Naive thymus-derived CD8-positive, alpha-beta T cell (primary cell): ENCODE measurements around the gene TMED9. TPM values are rescaled to one million over a fixed set of nuclear protein-coding genes. Genes with fewer than 3 reads are reported as not detected.

Experiments used
- polyA plus RNA-seq, 3 donors: library from polyadenylated mRNA; unstranded; fragments of 300-500 nt; fragmentation: Illumina TruSeq; gene quantifications; one replicate each; pipeline ENCODE4 v1.2.3, GENCODE V29; 2021
- total RNA-seq, 8 experiments: library from RNA in 2 of 8; stranded (reverse) in 2 of 8; gene quantifications; one replicate each; pipeline ENCODE4 v1.2.3 and lab custom pipeline; 2021 to 2026

The TMED9 gene
- total and polyA plus RNA-seq, 5 experiments from 2014 or later, result 61.5 to 121 (median 89.0) TPM

Other genes starting within 250 kb of the TMED9 start
- 10 to 100 TPM; 77.1 to 89.0 TPM for gene LMAN2, start 240.5 kb upstream of the TMED9 start, total RNA-seq
- 100 to 1,000 TPM; 212 to 243 (median 242) TPM for gene LMAN2, start 240.5 kb upstream of the TMED9 start, polyA plus RNA-seq
- 100 to 1,000 TPM; 117 to 122 TPM for gene RGS14, start 234.3 kb upstream of the TMED9 start, total RNA-seq
- gene RGS14, start 234.3 kb upstream of the TMED9 start, polyA plus RNA-seq, result 10 to 100 TPM; 40.9 to 89.3 (median 45.9) TPM
- gene SLC34A1, start 207.8 kb upstream of the TMED9 start, total RNA-seq, result under 1 TPM; 0.16 to 0.25 TPM
- not detected for gene SLC34A1, start 207.8 kb upstream of the TMED9 start, polyA plus RNA-seq
- not detected for gene PFN3, start 191.5 kb upstream of the TMED9 start, total RNA-seq
- gene PFN3, start 191.5 kb upstream of the TMED9 start, polyA plus RNA-seq, result not detected
- not detected for gene F12, start 182.6 kb upstream of the TMED9 start, total RNA-seq
- under 1 TPM; 0.21 to 0.26 (median 0.25) TPM for gene F12, start 182.6 kb upstream of the TMED9 start, polyA plus RNA-seq
- gene GRK6, start 165.5 kb upstream of the TMED9 start, total RNA-seq, result 100 to 1,000 TPM; 176 to 181 TPM
- gene GRK6, start 165.5 kb upstream of the TMED9 start, polyA plus RNA-seq, result 100 to 1,000 TPM in 2 of 3 donors, 10 to 100 TPM in 1; 83.1 to 204 (median 104) TPM
- gene PRR7, start 145.4 kb upstream of the TMED9 start, total RNA-seq, result 1 to 10 TPM; 7.6 to 7.7 TPM
- gene PRR7, start 145.4 kb upstream of the TMED9 start, polyA plus RNA-seq, result 10 to 100 TPM; 14.6 to 21.6 (median 20.6) TPM
- gene DBN1, start 118.6 kb upstream of the TMED9 start, total RNA-seq, result 10 to 100 TPM; 57.0 to 62.9 TPM
- 10 to 100 TPM; 20.5 to 25.3 (median 21.8) TPM for gene DBN1, start 118.6 kb upstream of the TMED9 start, polyA plus RNA-seq
- 10 to 100 TPM; 16.7 to 19.1 TPM for gene PDLIM7, start 94.6 kb upstream of the TMED9 start, total RNA-seq
- 1 to 10 TPM; 4.3 to 5.8 (median 5.3) TPM for gene PDLIM7, start 94.6 kb upstream of the TMED9 start, polyA plus RNA-seq
- 1 to 10 TPM; 3.7 to 3.8 TPM for gene DOK3, start 82.4 kb upstream of the TMED9 start, total RNA-seq
- under 1 TPM in 1 of 3 donors, not detected in 2; 0.22 TPM for gene DOK3, start 82.4 kb upstream of the TMED9 start, polyA plus RNA-seq
- 10 to 100 TPM; 84.0 to 86.4 TPM for gene DDX41, start 75.2 kb upstream of the TMED9 start, total RNA-seq
- gene DDX41, start 75.2 kb upstream of the TMED9 start, polyA plus RNA-seq, result 10 to 100 TPM; 29.0 to 54.4 (median 43.0) TPM
- 100 to 1,000 TPM; 214 to 225 TPM for gene FAM193B, start 37.6 kb upstream of the TMED9 start, total RNA-seq
- 1 to 10 TPM; 1.6 to 5.5 (median 3.4) TPM for gene FAM193B, start 37.6 kb upstream of the TMED9 start, polyA plus RNA-seq
- 10 to 100 TPM; 36.2 to 39.3 TPM for gene B4GALT7, start 7.9 kb downstream of the TMED9 start, total RNA-seq
- gene B4GALT7, start 7.9 kb downstream of the TMED9 start, polyA plus RNA-seq, result 10 to 100 TPM; 14.8 to 21.1 (median 18.7) TPM
- 100 to 1,000 TPM; 116 to 117 TPM for gene FAM153A, start 190.7 kb downstream of the TMED9 start, total RNA-seq
- gene FAM153A, start 190.7 kb downstream of the TMED9 start, polyA plus RNA-seq, result 1 to 10 TPM in 2 of 3 donors, under 1 TPM in 1; 0.60 to 1.8 (median 1.6) TPM